Coronary artery (tissue), 2 donors: Measurements from ENCODE around the gene SYT2.

ENCODE experiments used
- DNase-seq: peaks from one replicate; pipeline ENCODE4 v3.0.0-alpha.2; 2017; ENCODE audit warnings: low spot score
- H3K27ac ChIP-seq, 2 donors: fragments of 200-600 bp; sonication (generic); one replicate each; pipeline ENCODE4 v1.5.1; 2016 to 2019
- H3K4me3 ChIP-seq: fragments of 200-600 bp; sonication (generic); 2 replicates; pipeline ENCODE4 v1.5.1; 2016; ENCODE audit warnings: mild to moderate bottlenecking, moderate library complexity
- TF ChIP-seq, protein P1 (sequence below): fragments of 200-600 bp; sonication (generic); IDR thresholded peaks from one replicate; pipeline ENCODE4 v1.5.1; 2019; ENCODE audit warnings: antibody characterized with exemption

SYT2 gene

DNA sequence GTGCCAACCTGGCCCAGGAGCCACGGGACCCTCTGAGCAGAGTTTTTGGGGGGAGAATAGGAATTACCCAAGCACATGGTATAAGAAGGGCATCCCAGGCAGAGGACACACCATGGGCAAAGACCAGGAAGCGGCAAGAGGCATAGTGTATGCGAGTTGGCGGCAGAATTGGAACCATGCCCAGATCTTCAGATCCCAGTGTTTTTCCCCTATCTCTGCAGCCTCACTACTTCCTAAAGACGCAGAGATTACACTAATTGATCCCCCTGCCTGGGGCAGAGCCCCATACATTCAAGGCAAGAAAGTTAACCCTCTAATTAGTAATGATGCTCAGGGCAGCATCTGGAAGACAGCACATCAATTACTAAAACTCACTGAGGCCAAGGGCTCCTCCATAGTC, 48.2 kb downstream of the SYT2 start:
- Histone ChIP-seq H3K4me3 (no peak overlapping the region), H3K27ac (no peak overlapping the region)
- DNase-seq = no peak
- TF ChIP-seq, protein P1, sequence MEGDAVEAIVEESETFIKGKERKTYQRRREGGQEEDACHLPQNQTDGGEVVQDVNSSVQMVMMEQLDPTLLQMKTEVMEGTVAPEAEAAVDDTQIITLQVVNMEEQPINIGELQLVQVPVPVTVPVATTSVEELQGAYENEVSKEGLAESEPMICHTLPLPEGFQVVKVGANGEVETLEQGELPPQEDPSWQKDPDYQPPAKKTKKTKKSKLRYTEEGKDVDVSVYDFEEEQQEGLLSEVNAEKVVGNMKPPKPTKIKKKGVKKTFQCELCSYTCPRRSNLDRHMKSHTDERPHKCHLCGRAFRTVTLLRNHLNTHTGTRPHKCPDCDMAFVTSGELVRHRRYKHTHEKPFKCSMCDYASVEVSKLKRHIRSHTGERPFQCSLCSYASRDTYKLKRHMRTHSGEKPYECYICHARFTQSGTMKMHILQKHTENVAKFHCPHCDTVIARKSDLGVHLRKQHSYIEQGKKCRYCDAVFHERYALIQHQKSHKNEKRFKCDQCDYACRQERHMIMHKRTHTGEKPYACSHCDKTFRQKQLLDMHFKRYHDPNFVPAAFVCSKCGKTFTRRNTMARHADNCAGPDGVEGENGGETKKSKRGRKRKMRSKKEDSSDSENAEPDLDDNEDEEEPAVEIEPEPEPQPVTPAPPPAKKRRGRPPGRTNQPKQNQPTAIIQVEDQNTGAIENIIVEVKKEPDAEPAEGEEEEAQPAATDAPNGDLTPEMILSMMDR = no peak

DNA sequence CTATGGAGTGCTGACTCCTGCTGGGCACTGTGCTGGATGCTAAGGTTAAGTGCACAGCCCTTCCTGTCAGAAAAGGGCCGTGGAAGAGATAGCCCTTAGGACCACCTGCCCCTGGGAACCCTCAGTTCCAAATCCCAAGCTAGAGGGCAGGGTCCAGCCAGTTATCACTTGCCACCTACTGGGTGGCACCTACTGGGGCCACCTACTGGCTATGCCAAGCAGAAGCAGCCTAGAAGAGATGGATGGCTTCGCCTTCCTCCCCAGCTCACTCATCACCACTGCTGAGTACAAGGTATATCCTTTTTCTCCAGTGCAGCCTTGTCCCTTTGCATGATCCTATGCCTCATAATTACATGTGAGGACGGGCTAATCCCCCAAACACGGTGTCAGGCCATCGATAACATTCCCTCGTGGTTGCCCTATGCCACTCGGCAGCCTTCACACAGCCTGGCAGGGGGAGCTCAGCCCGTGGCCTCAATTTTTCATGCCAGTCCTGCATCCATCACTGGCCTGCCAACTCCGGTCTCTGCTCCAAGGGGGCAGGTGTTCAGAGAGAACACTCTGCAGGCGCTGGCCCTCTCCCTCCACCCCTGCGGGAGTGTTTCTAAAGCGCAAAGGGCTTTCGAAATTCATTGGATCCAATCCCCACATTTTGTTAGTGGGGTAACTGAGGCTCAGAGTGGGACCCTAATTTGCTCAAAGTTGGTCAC, 49.0 kb downstream of the SYT2 start:
- TF ChIP-seq, protein P1 = no peak
- Histone ChIP-seq H3K27ac (no peak overlapping the region), H3K4me3 (no peak overlapping the region)
- DNase-seq = no peak

DNA sequence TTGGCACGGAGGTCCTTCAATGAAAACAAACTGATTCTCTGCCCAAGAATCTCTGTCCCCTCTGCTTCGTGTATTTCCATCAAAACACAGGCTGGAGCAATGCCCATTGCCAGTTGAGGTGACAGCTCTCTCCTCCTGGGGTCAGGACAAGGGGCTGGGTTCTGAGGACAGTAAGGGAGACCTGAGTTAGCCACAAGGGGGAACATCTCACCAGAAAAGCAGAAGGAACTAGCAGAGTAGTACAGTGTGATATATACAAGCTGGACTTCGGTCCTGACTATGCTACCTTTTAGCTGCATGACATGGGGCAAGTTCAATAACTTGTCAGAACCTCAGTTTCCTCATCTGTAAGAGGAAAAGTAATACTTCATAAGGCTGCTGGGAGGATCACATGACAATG, 50.3 kb downstream of the SYT2 start:
- TF ChIP-seq, protein P1 = no peak
- H3K4me3 ChIP-seq = no peak overlapping the region
- no peak overlapping the region for H3K27ac ChIP-seq
- no peak for DNase-seq

DNA sequence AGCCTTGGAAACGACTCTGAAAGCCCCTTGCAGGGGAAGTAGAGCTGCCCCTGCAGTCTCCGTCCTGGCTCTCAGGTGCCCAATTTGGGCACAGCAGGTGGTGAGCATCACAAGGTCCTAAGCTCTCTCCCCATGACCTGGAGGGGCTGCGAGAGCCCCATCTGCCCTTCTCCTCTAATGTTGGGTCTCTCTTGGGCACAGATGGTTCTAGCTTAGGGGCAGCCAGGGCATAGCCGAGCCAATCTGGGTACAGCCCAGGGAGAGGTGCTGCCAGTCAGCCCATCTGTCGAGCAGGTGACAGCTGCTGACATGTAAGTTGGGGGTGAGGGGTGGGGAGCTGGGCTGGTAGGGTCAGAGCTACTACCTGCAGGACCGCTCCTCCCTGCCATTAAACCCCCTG, 50.7 kb downstream of the SYT2 start:
- DNase-seq = no peak
- Histone ChIP-seq H3K4me3 (no peak overlapping the region), H3K27ac (no peak overlapping the region)
- TF ChIP-seq, protein P1 = no peak

DNA sequence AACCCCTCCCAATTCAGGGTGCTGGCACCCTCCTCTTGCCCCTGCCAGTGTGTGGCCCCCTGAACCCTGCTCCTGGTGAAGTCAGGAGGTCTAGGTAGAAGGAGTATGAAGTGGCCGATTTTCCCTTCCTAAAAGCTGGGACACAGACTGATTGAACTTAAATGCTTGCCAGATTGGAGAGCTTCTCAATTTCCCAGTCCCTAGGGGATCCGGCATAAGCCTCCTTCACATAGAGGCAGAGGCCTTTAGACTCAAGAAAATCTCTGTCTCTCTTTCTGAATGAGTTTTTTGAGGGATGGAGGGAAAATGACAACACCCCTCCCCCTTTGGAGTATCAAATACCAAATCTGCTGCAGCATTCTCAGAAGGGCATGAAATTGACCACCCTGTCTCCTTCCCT, 51.5 kb downstream of the SYT2 start:
- Histone ChIP-seq H3K4me3 (no peak overlapping the region), H3K27ac (no peak overlapping the region)
- DNase-seq = no peak
- TF ChIP-seq, protein P1 = no peak

DNA sequence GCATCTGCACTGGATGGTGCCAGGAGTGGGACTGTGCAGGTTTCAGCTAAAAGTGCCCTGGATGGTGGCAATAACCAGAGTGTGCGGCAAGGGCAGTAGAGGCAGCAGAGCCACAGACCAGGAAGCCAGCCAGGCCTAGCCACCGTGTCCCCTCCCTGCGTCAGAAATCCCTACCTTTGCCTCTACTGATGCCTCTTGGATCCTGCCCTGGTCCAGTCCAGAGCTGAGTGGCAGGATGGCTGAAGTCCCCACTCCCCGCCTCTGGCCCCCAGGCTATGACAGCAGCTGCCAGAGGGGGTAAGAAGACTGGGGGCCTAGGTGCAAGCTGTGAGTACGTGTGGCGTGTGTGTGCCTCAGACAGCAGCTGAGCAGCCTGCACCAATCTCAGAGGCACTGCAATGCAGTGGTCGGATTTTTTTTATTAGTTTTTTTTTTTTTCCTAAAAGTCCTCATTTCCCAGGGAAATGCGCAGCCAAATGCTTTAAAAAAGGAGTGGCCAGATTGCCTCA, 51.9 kb downstream of the SYT2 start:
- no peak overlapping the region for H3K27ac ChIP-seq
- TF ChIP-seq, protein P1 = no peak
- no peak overlapping the region for H3K4me3 ChIP-seq
- no peak for DNase-seq

DNA sequence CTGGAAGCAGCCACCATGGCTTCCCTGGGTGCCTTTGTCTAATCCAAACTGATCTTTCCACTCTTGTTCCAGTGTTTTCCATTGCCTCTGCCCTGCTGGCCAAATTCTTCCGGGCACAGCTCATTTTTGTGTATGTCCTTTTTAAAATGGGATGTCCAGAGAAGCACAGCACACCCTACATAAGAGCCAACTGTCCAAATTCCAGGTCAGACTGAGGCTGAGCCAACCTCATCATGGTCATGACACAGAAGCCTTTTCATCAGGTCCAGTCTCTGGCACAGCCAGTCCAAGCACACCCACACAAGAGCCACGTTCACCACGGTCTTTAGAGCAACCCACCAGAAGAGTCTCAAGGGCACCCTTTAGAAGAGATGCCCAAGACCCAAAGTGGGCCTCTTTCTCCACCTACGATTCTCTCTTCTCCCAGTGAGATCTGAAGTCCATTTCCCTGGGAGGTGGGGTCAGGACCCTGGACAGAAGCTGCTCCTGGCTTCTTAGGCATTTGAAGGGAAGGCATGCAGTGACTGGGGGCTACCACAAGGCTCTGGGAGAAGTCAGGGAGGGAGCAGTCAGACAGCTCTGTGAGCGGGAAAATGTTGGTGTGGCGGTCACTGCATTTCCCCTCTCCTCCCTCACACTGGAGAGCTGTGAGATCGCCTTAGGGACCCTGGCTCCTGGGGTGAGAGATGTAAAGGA, 53.2 kb downstream of the SYT2 start:
- TF ChIP-seq, protein P1 = no peak
- no peak for DNase-seq
- no peak overlapping the region for H3K27ac ChIP-seq
- no peak overlapping the region for H3K4me3 ChIP-seq
